ENCODE results near the gene SRSF9.

DNA sequence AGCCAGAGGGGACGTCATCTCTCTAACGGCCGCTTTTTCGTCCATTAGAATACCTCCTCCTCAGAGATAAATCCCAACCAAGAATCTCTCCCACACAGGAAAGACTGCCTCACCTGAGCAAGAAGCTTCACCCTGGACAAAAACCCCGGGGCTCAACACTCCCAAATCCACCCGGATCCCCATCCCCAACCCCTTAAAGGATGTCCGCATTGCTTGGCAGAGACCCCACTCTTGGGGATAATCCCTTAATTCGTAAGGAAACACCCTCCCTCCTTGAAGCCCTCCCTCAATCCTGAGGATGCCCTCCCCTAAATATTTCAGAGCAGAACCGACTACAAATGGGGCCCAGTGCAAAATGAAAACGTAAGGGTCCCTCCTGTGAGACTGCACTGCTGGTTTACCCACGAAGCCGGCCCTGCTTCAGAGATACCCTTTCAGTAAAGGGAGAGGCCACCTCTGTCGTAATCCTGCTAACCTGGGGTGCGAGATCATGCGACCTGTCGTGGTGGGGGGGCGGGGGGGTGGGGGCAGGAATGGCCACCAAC is 25.7 kb upstream of the SRSF9 start:
- TF ChIP-seq, protein P1, sequence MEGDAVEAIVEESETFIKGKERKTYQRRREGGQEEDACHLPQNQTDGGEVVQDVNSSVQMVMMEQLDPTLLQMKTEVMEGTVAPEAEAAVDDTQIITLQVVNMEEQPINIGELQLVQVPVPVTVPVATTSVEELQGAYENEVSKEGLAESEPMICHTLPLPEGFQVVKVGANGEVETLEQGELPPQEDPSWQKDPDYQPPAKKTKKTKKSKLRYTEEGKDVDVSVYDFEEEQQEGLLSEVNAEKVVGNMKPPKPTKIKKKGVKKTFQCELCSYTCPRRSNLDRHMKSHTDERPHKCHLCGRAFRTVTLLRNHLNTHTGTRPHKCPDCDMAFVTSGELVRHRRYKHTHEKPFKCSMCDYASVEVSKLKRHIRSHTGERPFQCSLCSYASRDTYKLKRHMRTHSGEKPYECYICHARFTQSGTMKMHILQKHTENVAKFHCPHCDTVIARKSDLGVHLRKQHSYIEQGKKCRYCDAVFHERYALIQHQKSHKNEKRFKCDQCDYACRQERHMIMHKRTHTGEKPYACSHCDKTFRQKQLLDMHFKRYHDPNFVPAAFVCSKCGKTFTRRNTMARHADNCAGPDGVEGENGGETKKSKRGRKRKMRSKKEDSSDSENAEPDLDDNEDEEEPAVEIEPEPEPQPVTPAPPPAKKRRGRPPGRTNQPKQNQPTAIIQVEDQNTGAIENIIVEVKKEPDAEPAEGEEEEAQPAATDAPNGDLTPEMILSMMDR (IDR thresholded peaks at IDR 0.05) = no peak
- no peak for TF ChIP-seq EZH2 (IDR thresholded peaks at IDR 0.05; ENCODE audit: borderline replicate concordance, insufficient read depth, low read depth, low read length, poor library complexity, severe bottlenecking)
